HepG2 (cell line): ENCODE measurements around the gene LRRIQ4. TPM values are rescaled to one million over a fixed set of nuclear protein-coding genes. Genes with fewer than 3 reads are reported as not detected.

Experiments used
- BRD4 ChIP-seq: sonication (generic); formaldehyde crosslinking; IDR thresholded peaks from 2 replicates; pipeline ENCODE4 v1.4.0; 2020; ENCODE audit warnings: missing genetic modification reagents
- CCAR2 ChIP-seq: fragments of 200-400 bp; formaldehyde crosslinking; optimal IDR thresholded peaks from 2 replicates; pipeline ENCODE3; 2018; ENCODE audit warnings: low read depth, mild to moderate bottlenecking, low read length, moderate library complexity
- DRAP1 ChIP-seq: IDR thresholded peaks from 2 replicates; pipeline ENCODE4 v1.6.1; 2016; ENCODE audit warnings: missing genetic modification reagents, missing compliant biosample characterization
- ELF3 ChIP-seq: IDR thresholded peaks from 2 replicates; pipeline ENCODE4 v1.6.1; 2016; ENCODE audit warnings: missing genetic modification reagents, missing compliant biosample characterization
- HNRNPLL ChIP-seq: fragments of 200-400 bp; formaldehyde crosslinking; IDR thresholded peaks from 2 replicates; pipeline ENCODE4 v1.6.1; 2017; ENCODE audit warnings: mild to moderate bottlenecking, low read depth, low read length; ENCODE audit not compliant: poor library complexity, severe bottlenecking
- IRX3 ChIP-seq: sonication (generic); formaldehyde crosslinking; IDR thresholded peaks from 2 replicates; pipeline ENCODE4 v1.8.1; 2023; ENCODE audit warnings: mild to moderate bottlenecking, low read depth, missing genetic modification reagents, borderline replicate concordance
- ISX ChIP-seq: sonication (generic); formaldehyde crosslinking; conservative IDR thresholded peaks from 2 replicates; pipeline ENCODE4 v1.5.0; 2020; ENCODE audit warnings: missing genetic modification reagents
- KLF15 ChIP-seq: sonication (generic); formaldehyde crosslinking; IDR thresholded peaks from 2 replicates; pipeline ENCODE4 v1.8.1; 2023; ENCODE audit warnings: borderline replicate concordance, mild to moderate bottlenecking, inconsistent platforms, missing genetic modification reagents, mixed read lengths
- NBN ChIP-seq: fragments of 450-650 bp; conservative IDR thresholded peaks from 2 replicates; pipeline ENCODE4 v1.6.1; 2017
- NFE2 ChIP-seq: sonication (generic); formaldehyde crosslinking; IDR thresholded peaks from 2 replicates; pipeline ENCODE4 v1.4.0; 2020; ENCODE audit warnings: missing genetic modification reagents
- NFE2L2 ChIP-seq: fragments of 150-350 bp; IDR thresholded peaks from 2 replicates; pipeline ENCODE4 v1.6.1; 2014; ENCODE audit warnings: low read length
- NR2F1 ChIP-seq, 2 experiments: fragments of 450-650 bp in 1 of 2; formaldehyde crosslinking in 1 of 2; IDR thresholded peaks; 2 replicates each; pipeline versions ENCODE4 v1.5.0 to v1.6.1; 2016 to 2020; ENCODE audit warnings: mild to moderate bottlenecking in 1 of 2, missing compliant biosample characterization in 1 of 2, missing genetic modification reagents in 1 of 2, moderate library complexity in 1 of 2
- STAG1 ChIP-seq: sonication (generic); formaldehyde crosslinking; IDR thresholded peaks from 2 replicates; pipeline ENCODE4 v1.4.0; 2020; ENCODE audit warnings: missing genetic modification reagents
- TBP ChIP-seq: sonication (generic); formaldehyde crosslinking; IDR thresholded peaks from 2 replicates; pipeline ENCODE4 v1.5.0; 2020; ENCODE audit warnings: missing genetic modification reagents
- TBX2 ChIP-seq: sonication (generic); formaldehyde crosslinking; IDR thresholded peaks from 2 replicates; pipeline ENCODE4 v1.5.0; 2020; ENCODE audit warnings: missing genetic modification reagents, mild to moderate bottlenecking, borderline replicate concordance
- YEATS2 ChIP-seq: sonication (generic); formaldehyde crosslinking; IDR thresholded peaks from 2 replicates; pipeline ENCODE4 v1.4.0; 2020; ENCODE audit warnings: missing genetic modification reagents, borderline replicate concordance
- ZBED4 ChIP-seq: sonication (generic); formaldehyde crosslinking; IDR thresholded peaks from 2 replicates; pipeline ENCODE4 v1.4.0; 2020; ENCODE audit warnings: missing genetic modification reagents, borderline replicate concordance
- ZBTB25 ChIP-seq: IDR thresholded peaks from 2 replicates; pipeline ENCODE4 v1.6.1; 2018; ENCODE audit warnings: missing genetic modification reagents
- ZBTB42 ChIP-seq: sonication (generic); formaldehyde crosslinking; IDR thresholded peaks from 2 replicates; pipeline ENCODE4 v1.5.0; 2020; ENCODE audit warnings: mild to moderate bottlenecking, missing genetic modification reagents
- ZNF30 ChIP-seq: sonication (generic); formaldehyde crosslinking; IDR thresholded peaks from 2 replicates; pipeline ENCODE4 v1.5.0; 2020; ENCODE audit warnings: mild to moderate bottlenecking, missing genetic modification reagents
- polyA plus RNA-seq, 8 experiments: library from polyadenylated mRNA; depleted of rRNA in 3 of 8; stranded (reverse) in 7 of 8; unstranded in 1 of 8; fragments of >200 nt; fragmentation: Illumina TruSeq in 4 of 8; extraction: Trizol in 4 of 8; gene quantifications; 2 replicates each; pipeline versions ENCODE4 v1.2.1 to v1.2.3, GENCODE V29; 2011 to 2016; ENCODE audit warnings: low read depth in 4 of 8, missing spikeins in 1 of 8, mixed read lengths in 1 of 8; ENCODE audit not compliant: insufficient read depth in 1 of 8
- total RNA-seq, 5 experiments: library from RNA; depleted of rRNA; stranded (reverse); fragments of >200 nt; fragmentation: Illumina TruSeq; extraction: Trizol; gene quantifications; 2 replicates each; pipeline ENCODE4 v1.2.3, GENCODE V29; 2016; ENCODE audit warnings: low read depth in 1 of 5
- TF ChIP-seq, protein P1 (sequence below): sonication (generic); formaldehyde crosslinking; IDR thresholded peaks from 2 replicates; pipeline ENCODE4 v1.4.0; 2020; ENCODE audit warnings: missing genetic modification reagents, mild to moderate bottlenecking, borderline replicate concordance

The LRRIQ4 gene
- total and polyA plus RNA-seq, 2 of the 13 experiments (the other 11 are each of a cell fraction or from before 2014, with no cell fraction given), result not detected

DNA sequence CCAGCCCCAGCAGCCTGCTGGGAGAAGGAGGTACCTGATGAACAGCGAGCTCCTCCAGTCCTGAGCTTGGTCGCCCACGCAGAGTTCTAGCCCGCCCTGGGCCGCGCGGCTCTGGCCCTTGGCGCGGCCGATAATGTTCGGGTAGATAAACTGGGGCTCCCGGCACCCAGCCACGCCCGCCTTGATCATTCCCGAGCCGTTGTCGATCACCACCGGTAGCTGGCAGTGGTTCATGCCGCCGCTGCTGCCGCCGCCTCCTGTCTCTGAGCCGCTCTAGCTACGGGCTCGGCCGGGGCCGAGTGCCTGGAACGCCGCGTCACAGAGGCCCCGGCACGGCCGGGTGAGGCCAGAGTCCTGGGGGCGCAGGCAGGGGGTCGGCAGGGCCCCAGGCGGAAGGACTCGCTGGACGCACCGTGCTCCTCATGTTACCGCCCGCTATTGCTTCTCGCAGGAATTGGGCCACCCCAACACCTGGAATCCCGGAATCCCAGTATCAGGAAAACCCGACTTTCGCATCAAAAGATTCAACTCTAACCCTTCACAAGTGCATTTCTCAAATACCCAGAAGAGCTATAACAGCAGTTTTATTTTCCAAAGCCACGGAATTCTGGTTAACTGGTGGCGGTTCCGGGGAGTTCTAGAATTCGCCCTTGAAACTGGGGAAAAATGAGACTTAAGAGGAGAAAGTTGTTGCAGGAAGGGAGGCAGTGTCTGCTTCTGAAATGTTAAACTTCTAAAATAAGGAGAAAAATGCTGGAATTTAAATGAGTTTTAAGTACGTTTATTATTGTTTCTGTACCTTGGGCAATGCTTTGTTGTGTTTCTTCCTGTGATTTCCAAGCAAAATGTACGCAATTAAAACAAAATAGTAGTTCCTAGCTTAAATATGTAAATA, 43.1 kb upstream of the LRRIQ4 start, which contains the start of gene ACTRT3 (continued):
- TF ChIP-seq ZBTB25, result no peak
- peak; percentile 47 for TF ChIP-seq HNRNPLL
- TF ChIP-seq TBX2 (CRISPR knock-in tag), result no peak
- no peak for TF ChIP-seq ISX (CRISPR knock-in tag)
- peak; percentile 35; the same call in 1 of the 2 replicates for TF ChIP-seq ELF3 (CRISPR knock-in tag)
- 0 out of 2 replicates have a peak, but pooled peaks have one; percentile 48 for TF ChIP-seq KLF15 (CRISPR knock-in tag)
- no peak for TF ChIP-seq CCAR2
- peak; percentile 78 for TF ChIP-seq ZBED4
- TF ChIP-seq BRD4 (CRISPR knock-in tag), result no peak
- TF ChIP-seq DRAP1 (CRISPR knock-in tag), result 0 out of 2 replicates have a peak, but pooled peaks have one; percentile 34
- TF ChIP-seq NFE2 (CRISPR knock-in tag), result no peak
- no peak for TF ChIP-seq YEATS2 (CRISPR knock-in tag)
- no peak for TF ChIP-seq STAG1 (CRISPR knock-in tag)
- TF ChIP-seq IRX3, result no peak
- TF ChIP-seq NR2F1 (CRISPR knock-in tag; IDR thresholded peaks at IDR 0.05), result no peak
- TF ChIP-seq, protein P1, sequence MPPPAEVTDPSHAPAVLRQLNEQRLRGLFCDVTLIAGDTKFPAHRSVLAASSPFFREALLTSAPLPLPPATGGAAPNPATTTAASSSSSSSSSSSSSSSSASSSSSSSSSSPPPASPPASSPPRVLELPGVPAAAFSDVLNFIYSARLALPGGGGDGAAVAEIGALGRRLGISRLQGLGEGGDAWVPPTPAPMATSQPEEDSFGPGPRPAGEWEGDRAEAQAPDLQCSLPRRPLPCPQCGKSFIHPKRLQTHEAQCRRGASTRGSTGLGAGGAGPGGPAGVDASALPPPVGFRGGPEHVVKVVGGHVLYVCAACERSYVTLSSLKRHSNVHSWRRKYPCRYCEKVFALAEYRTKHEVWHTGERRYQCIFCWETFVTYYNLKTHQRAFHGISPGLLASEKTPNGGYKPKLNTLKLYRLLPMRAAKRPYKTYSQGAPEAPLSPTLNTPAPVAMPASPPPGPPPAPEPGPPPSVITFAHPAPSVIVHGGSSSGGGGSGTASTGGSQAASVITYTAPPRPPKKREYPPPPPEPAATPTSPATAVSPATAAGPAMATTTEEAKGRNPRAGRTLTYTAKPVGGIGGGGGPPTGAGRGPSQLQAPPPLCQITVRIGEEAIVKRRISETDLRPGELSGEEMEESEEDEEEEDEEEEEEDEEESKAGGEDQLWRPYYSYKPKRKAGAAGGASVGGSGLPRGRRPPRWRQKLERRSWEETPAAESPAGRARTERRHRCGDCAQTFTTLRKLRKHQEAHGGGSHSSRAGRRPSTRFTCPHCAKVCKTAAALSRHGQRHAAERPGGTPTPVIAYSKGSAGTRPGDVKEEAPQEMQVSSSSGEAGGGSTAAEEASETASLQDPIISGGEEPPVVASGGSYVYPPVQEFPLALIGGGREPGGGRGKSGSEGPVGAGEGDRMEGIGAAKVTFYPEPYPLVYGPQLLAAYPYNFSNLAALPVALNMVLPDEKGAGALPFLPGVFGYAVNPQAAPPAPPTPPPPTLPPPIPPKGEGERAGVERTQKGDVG (CRISPR knock-in tag), result no peak
- no peak for TF ChIP-seq ZNF30
- TF ChIP-seq ZBTB42 (CRISPR knock-in tag), result no peak
- no peak for TF ChIP-seq NBN
- no peak for TF ChIP-seq TBP (CRISPR knock-in tag)
- no peak for TF ChIP-seq NFE2L2
